ENCODE data around the gene DQX1. TPM values are rescaled to one million over a fixed set of nuclear protein-coding genes. Genes with fewer than 3 reads are reported as not detected.

The DQX1 gene
- total and polyA plus RNA-seq, 2 experiments from 2014 or later, result 0.32 to 0.52 TPM

DNA sequence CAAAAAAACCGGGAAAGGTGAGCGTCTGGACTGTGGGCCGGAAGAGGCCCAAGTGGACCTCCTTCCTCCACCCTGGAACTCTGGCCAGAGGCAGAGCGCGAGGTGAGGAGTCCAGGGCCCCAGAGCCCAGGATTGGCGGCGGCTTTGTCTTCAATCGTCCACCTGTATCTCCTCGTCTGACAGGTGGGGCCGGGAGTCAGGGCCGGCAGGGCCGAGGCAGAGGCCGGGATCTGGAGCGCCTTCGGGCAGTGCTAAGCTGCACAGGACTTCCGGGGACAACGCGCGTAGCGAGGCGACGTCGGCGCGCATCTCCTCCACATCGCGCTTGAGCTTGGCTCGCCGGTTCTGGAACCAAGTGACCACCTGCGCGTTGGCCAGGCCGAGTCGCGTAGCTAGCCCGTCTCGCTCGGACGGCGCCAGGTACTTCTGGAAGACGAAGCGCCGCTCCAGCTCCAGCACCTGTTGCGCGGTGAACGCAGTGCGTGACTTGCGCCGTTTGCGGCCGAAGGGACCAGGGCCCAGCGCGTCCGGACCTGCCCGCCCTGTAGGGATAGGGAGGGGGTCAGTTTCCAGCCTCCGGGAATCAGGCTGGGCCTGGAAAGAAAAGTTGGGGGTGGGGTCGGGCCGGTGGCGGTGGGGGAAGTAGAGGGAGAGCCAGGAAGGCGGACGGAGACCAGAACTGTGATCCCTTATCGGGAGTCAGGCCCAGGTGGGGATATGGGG, 28.1 kb downstream of the DQX1 start (continued):
- TF ChIP-seq, protein P1, sequence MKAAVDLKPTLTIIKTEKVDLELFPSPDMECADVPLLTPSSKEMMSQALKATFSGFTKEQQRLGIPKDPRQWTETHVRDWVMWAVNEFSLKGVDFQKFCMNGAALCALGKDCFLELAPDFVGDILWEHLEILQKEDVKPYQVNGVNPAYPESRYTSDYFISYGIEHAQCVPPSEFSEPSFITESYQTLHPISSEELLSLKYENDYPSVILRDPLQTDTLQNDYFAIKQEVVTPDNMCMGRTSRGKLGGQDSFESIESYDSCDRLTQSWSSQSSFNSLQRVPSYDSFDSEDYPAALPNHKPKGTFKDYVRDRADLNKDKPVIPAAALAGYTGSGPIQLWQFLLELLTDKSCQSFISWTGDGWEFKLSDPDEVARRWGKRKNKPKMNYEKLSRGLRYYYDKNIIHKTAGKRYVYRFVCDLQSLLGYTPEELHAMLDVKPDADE (IDR thresholded peaks at IDR 0.05), result no peak
- TF ChIP-seq REST (IDR thresholded peaks at IDR 0.05; ENCODE audit: unreplicated experiment), result no peak

DNA sequence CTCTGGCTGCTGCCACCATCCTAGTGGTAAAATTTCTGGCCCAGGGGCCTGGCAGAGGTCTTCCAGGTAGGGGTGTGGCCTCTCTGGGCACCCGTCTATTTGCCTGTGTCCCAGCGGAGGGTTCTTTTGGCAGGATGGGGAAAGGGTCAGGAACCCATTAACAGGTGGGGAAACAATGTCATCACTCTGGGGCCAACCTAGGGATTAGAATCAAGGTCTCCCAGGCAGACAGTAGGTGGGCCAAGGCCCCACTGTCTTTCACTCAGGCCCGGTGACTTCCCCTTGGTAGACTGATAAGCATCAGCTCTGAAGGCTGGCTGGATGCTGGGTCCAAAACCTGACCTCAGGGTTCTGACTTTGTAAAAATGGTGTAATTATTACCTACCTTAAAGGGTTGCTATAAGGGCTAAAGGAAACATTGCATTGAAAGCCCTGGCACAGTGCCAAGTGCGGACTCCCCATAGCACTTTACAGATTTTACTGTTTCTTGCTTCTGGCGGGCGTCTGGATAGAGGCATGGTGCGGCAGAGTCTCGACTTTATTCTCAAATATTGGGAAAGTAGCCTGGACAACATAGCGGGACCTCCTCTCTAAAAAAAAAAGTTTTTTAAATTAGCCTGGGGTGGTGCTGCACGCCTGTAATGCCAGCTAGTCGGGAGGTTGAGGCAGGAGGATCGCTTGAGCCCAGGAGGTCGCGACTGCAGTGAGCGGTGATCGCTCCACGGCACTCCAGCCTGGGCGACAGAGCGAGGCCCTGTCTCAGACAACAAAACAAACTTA, 28.8 kb downstream of the DQX1 start:
- no peaks in the 10 kb centered on the region for H3K9me3 Mint-ChIP-seq
- H2AFZ ChIP-seq, result peak overlapping the region; percentile 98; the same call in 1 of the 2 replicates
- H3K27me3 Mint-ChIP-seq (ENCODE audit: insufficient read depth, low read depth, poor library complexity), result peaks cover 71% of the 10 kb centered on the region
- peaks cover 8% of the 10 kb centered on the region; the same call in 1 of the 2 replicates for H4K20me1 ChIP-seq (replicated peaks; ENCODE audit: insufficient read depth)
- no peaks in the 10 kb centered on the region for H3K79me2 ChIP-seq (replicated peaks; ENCODE audit: insufficient read depth)
- H3K4me1 Mint-ChIP-seq, result peaks cover 37% of the 10 kb centered on the region
- no peak for ATAC-seq
- H3K4me2 ChIP-seq, result peak overlapping the region; percentile 95
- H3K9me2 ChIP-seq (ENCODE audit: insufficient read depth), result no peaks in the 10 kb centered on the region
- peaks cover 40% of the 10 kb centered on the region for H3K4me1 ChIP-seq (ENCODE audit: insufficient read depth)
- H3K36me3 ChIP-seq (ENCODE audit: insufficient read depth), result 0 out of 2 replicates have a peak, but pooled peaks cover 4% of the 10 kb centered on the region
- H3K36me3 Mint-ChIP-seq (ENCODE audit: low read depth), result peaks cover 17% of the 10 kb centered on the region
- peak overlapping the region; percentile 69 for H3K4me3 ChIP-seq
- DNase-seq (ENCODE audit: low spot score), result no peak
- H3K4me3 Mint-ChIP-seq, result peak overlapping the region; percentile 77
- H3K27me3 ChIP-seq (ENCODE audit: insufficient read depth), result peaks cover 82% of the 10 kb centered on the region
- H3K27ac ChIP-seq (ENCODE audit: low read depth), result no peak overlapping the region
- H3F3A ChIP-seq (replicated peaks; ENCODE audit: low read depth), result peaks cover 36% of the 10 kb centered on the region
- TF ChIP-seq REST (IDR thresholded peaks at IDR 0.05; ENCODE audit: unreplicated experiment) (no peak), EZH2 (IDR thresholded peaks at IDR 0.05; ENCODE audit: low read depth, unreplicated experiment) (peak; percentile 53)
- H3K27ac Mint-ChIP-seq, result no peak overlapping the region

Data from GM23338 (cell line).